Neural progenitor cell (in vitro differentiated cells): Measurements from ENCODE around the gene ZNF511. TPM values are rescaled to one million over a fixed set of nuclear protein-coding genes. Genes with fewer than 3 reads are reported as not detected.

Source experiments
- DNase-seq: peaks from one replicate; pipeline ENCODE4 v3.0.0-alpha.2; 2016; ENCODE audit warnings: low spot score
- H2AFZ ChIP-seq: fragments of 200-600 bp; sonication (generic); replicated peaks from 2 replicates; pipeline ENCODE4 v1.6.1; 2016; ENCODE audit warnings: antibody characterized with exemption
- H3F3A ChIP-seq: fragments of 200-600 bp; sonication (generic); 2 replicates; pipeline ENCODE4 v1.6.1; 2016; ENCODE audit warnings: antibody characterized with exemption, low read depth
- H3K27ac ChIP-seq: fragments of 200-600 bp; sonication (generic); 2 replicates; pipeline ENCODE4 v1.5.1; 2016; ENCODE audit warnings: mild to moderate bottlenecking
- H3K27me3 ChIP-seq: fragments of 200-600 bp; sonication (generic); 2 replicates; pipeline ENCODE4 v1.6.1; 2016; ENCODE audit warnings: mild to moderate bottlenecking, moderate library complexity
- H3K36me3 ChIP-seq: fragments of 200-600 bp; sonication (generic); 2 replicates; pipeline ENCODE4 v1.5.1; 2016
- H3K4me1 ChIP-seq: fragments of 200-600 bp; sonication (generic); 2 replicates; pipeline ENCODE4 v1.6.1; 2016; ENCODE audit warnings: mixed run types
- H3K4me2 ChIP-seq: fragments of 200-600 bp; sonication (generic); 2 replicates; pipeline ENCODE4 v1.6.1; 2016
- H3K4me3 ChIP-seq: fragments of 200-600 bp; sonication (generic); 2 replicates; pipeline ENCODE4 v1.5.1; 2016
- H3K79me2 ChIP-seq: fragments of 200-600 bp; sonication (generic); 2 replicates; pipeline ENCODE4 v1.6.1; 2016; ENCODE audit warnings: low read depth
- H3K9ac ChIP-seq: fragments of 200-600 bp; sonication (generic); 2 replicates; pipeline ENCODE4 v1.6.1; 2016
- H3K9me3 ChIP-seq: fragments of 200-600 bp; sonication (generic); 2 replicates; pipeline ENCODE4 v1.5.1; 2016; ENCODE audit warnings: low read depth
- H4K20me1 ChIP-seq: fragments of 200-600 bp; sonication (generic); 2 replicates; pipeline ENCODE4 v1.6.1; 2016; ENCODE audit warnings: low read depth
- H3K27ac Mint-ChIP-seq: 3 replicates; pipeline ENCODE4 v1.8.0; 2021; ENCODE audit warnings: mixed read lengths
- H3K27me3 Mint-ChIP-seq: 2 replicates; pipeline ENCODE4 v1.8.0; 2022; ENCODE audit warnings: low read depth, mild to moderate bottlenecking, inconsistent platforms, moderate library complexity, mixed read lengths; ENCODE audit not compliant: insufficient read depth
- H3K36me3 Mint-ChIP-seq: 3 replicates; pipeline ENCODE4 v1.8.0; 2021; ENCODE audit warnings: mixed read lengths
- H3K4me1 Mint-ChIP-seq: 3 replicates; pipeline ENCODE4 v1.8.0; 2021; ENCODE audit warnings: mixed read lengths
- H3K4me3 Mint-ChIP-seq: 3 replicates; pipeline ENCODE4 v1.8.0; 2021; ENCODE audit warnings: mild to moderate bottlenecking, moderate library complexity, mixed read lengths
- H3K9me3 Mint-ChIP-seq: 3 replicates; pipeline ENCODE4 v1.8.0; 2020; ENCODE audit warnings: mixed read lengths
- CTCF ChIP-seq: fragments of 200-600 bp; sonication (generic); IDR thresholded peaks from 2 replicates; pipeline ENCODE4 v1.5.1; 2017; ENCODE audit warnings: antibody characterized with exemption, mild to moderate bottlenecking
- EZH2 ChIP-seq: fragments of 200-600 bp; sonication (generic); IDR thresholded peaks from 2 replicates; pipeline ENCODE4 v1.6.1; 2017; ENCODE audit warnings: antibody characterized with exemption, mild to moderate bottlenecking, moderate library complexity
- EZH2phosphoT487 ChIP-seq: fragments of 200-600 bp; sonication (generic); IDR thresholded peaks from 2 replicates; pipeline ENCODE4 v1.6.1; 2017; ENCODE audit warnings: antibody characterized with exemption
- total RNA-seq: library from RNA; depleted of rRNA; stranded (reverse); fragments of >200 nt; gene quantifications from 2 replicates; pipeline ENCODE4 v1.2.3, GENCODE V29; 2015; ENCODE audit warnings: low replicate concordance

ZNF511 gene
- total RNA-seq, 1 donor from 2014 or later = 44.4 TPM

DNA sequence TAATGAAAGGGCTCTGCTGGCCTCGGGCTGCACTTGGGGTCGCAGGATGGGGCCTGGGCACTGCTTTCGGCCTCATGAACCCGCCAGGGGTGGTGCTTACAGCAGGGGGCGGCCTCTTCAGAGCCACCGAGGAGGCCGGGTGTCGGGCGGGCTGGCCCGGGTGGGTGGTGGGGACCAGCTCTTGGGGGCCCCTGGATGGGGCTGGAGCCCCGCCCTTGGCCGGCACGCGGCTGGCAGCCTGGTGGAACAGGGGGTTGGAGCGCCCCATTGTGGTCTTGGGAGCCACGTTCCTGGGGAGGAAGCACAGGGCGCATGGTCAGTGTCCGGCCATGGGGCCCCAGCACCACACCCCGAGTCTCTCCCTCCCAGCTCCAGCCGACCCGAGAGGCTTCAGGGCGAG is 40.9 kb upstream of the ZNF511 start:
- Mint-ChIP-seq H3K27me3 (peaks cover 8% of the 10 kb centered on the region), H3K36me3 (no peaks in the 10 kb centered on the region), H3K9me3 (no peaks in the 10 kb centered on the region), H3K4me3 (no peak overlapping the region), H3K27ac (no peak overlapping the region), H3K4me1 (peaks cover 14% of the 10 kb centered on the region)
- Histone ChIP-seq H3K9ac (no peak overlapping the region), H3K4me1 (no peaks in the 10 kb centered on the region), H3K4me3 (no peak overlapping the region), H3K27ac (no peak overlapping the region), H2AFZ (no peak overlapping the region), H3K27me3 (peaks cover 14% of the 10 kb centered on the region), H3K4me2 (no peak overlapping the region), H3K79me2 (no peaks in the 10 kb centered on the region), H3K36me3 (no peaks in the 10 kb centered on the region), H3K9me3 (no peaks in the 10 kb centered on the region), H3F3A (no peaks in the 10 kb centered on the region), H4K20me1 (no peaks in the 10 kb centered on the region)
- no peak for TF ChIP-seq CTCF
- no peak for TF ChIP-seq EZH2phosphoT487
- TF ChIP-seq EZH2 = no peak
- no peak for DNase-seq

- Mint-ChIP-seq H3K27ac (no peak overlapping the region), H3K4me3 (no peak overlapping the region), H3K4me1 (peaks cover 8% of the 10 kb centered on the region), H3K27me3 (peaks cover 4% of the 10 kb centered on the region), H3K36me3 (no peaks in the 10 kb centered on the region), H3K9me3 (no peaks in the 10 kb centered on the region)
- no peaks in the 10 kb centered on the region for H3K9me3 ChIP-seq
- H2AFZ ChIP-seq = no peak overlapping the region
- no peaks in the 10 kb centered on the region for H4K20me1 ChIP-seq
- H3K36me3 ChIP-seq = no peaks in the 10 kb centered on the region
- no peaks in the 10 kb centered on the region for H3F3A ChIP-seq
- no peaks in the 10 kb centered on the region for H3K79me2 ChIP-seq
- DNase-seq = no peak
- H3K4me3 ChIP-seq = no peak overlapping the region
- no peak overlapping the region for H3K4me2 ChIP-seq
- no peak overlapping the region for H3K9ac ChIP-seq
- no peaks in the 10 kb centered on the region for H3K4me1 ChIP-seq
- TF ChIP-seq CTCF (no peak), EZH2 (no peak), EZH2phosphoT487 (no peak)
- H3K27me3 ChIP-seq = peaks cover 7% of the 10 kb centered on the region
- no peak overlapping the region for H3K27ac ChIP-seq
These were observed 40.2 kb upstream of the ZNF511 start for GRCh38 chr10:133268532-133268931.

DNA sequence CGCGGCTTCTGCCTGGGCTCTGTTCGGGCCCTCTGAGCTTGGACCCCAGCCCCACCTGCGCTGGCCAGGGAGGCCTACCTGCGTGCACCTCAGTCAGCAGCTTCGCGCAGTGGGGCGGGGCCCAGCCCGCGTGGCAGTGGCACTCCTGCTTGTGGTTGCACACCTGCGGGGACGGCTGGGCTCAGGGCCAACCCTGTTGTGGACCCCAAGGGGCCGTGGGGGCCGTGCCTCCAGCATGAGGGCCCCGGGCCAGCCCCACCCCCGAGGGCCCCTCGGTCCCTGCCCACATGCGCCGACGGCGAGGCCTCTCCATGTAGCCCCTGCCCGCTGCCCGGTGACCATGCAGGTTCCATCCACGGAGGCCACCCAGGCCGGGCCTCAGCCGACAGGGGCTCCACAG is 39.3 kb upstream of the ZNF511 start:
- H3K4me2 ChIP-seq = no peak overlapping the region
- H3K27me3 Mint-ChIP-seq = peaks cover 4% of the 10 kb centered on the region
- H3K4me1 Mint-ChIP-seq = peaks cover 6% of the 10 kb centered on the region
- H3K9ac ChIP-seq = no peak overlapping the region
- no peaks in the 10 kb centered on the region for H3F3A ChIP-seq
- no peaks in the 10 kb centered on the region for H4K20me1 ChIP-seq
- no peak overlapping the region for H3K4me3 Mint-ChIP-seq
- peaks cover 2% of the 10 kb centered on the region for H3K27me3 ChIP-seq
- TF ChIP-seq CTCF = no peak
- H3K27ac Mint-ChIP-seq = no peak overlapping the region
- no peaks in the 10 kb centered on the region for H3K4me1 ChIP-seq
- H3K36me3 ChIP-seq = no peaks in the 10 kb centered on the region
- no peak overlapping the region for H2AFZ ChIP-seq
- H3K79me2 ChIP-seq = no peaks in the 10 kb centered on the region
- H3K36me3 Mint-ChIP-seq = no peaks in the 10 kb centered on the region
- no peak overlapping the region for H3K27ac ChIP-seq
- H3K9me3 Mint-ChIP-seq = no peaks in the 10 kb centered on the region
- DNase-seq = no peak
- H3K9me3 ChIP-seq = no peaks in the 10 kb centered on the region
- no peak overlapping the region for H3K4me3 ChIP-seq

DNA sequence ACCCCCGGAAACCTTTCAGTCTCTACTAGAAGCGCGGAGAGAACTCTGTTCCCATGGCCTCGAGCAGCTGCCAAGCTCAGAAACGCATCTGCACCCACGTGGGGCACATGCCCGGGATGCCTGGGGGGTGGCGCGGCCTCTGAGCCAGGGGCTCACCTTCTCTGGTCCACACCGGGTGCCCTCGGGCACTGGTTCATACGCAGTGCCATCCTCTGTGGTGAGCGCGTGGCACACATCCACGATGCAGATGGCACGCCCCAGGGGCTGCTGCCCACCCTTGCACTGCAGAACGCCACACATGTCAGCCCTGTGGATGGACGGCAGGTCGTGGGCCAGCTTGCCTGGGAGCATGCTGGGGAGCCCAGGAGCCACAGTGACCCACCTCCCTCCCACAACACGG is 38.5 kb upstream of the ZNF511 start:
- H3K4me2 ChIP-seq = no peak overlapping the region
- Mint-ChIP-seq H3K36me3 (no peaks in the 10 kb centered on the region), H3K27me3 (peaks cover 2% of the 10 kb centered on the region), H3K27ac (no peak overlapping the region), H3K4me1 (peaks cover 6% of the 10 kb centered on the region), H3K4me3 (no peak overlapping the region), H3K9me3 (no peaks in the 10 kb centered on the region)
- H3K27me3 ChIP-seq = peaks cover 2% of the 10 kb centered on the region
- peaks cover 2% of the 10 kb centered on the region for H3F3A ChIP-seq
- no peaks in the 10 kb centered on the region for H3K9me3 ChIP-seq
- no peak overlapping the region for H2AFZ ChIP-seq
- no peak overlapping the region for H3K4me3 ChIP-seq
- no peak overlapping the region for H3K27ac ChIP-seq
- H3K79me2 ChIP-seq = no peaks in the 10 kb centered on the region
- H3K9ac ChIP-seq = no peak overlapping the region
- TF ChIP-seq EZH2 = no peak
- TF ChIP-seq CTCF = no peak
- TF ChIP-seq EZH2phosphoT487 = no peak
- no peaks in the 10 kb centered on the region for H3K36me3 ChIP-seq
- peaks cover 3% of the 10 kb centered on the region for H3K4me1 ChIP-seq
- DNase-seq = no peak
- no peaks in the 10 kb centered on the region for H4K20me1 ChIP-seq
